Epidermal melanocyte (primary cell): ENCODE measurements around the gene RHOBTB3.
"Not testable (repeated sequence)": the region's sequence is repeated elsewhere in the genome, so short reads cannot be mapped to it uniquely, and the experiment has no call there.

Experiments used
- DNase-seq: peaks from one replicate; pipeline ENCODE4 v3.0.0; 2011; ENCODE audit warnings: low spot score; ENCODE audit not compliant: insufficient read length

RHOBTB3 gene

GRCh38 chr5:95798048-95798447 is 66.9 kb downstream of the RHOBTB3 start:
- no peak for DNase-seq

GRCh38 chr5:95798545-95798944 is 67.4 kb downstream of the RHOBTB3 start:
- no peak for DNase-seq

- no peak for DNase-seq
Observed at GRCh38 chr5:95799191-95799835, 68.2 kb downstream of the RHOBTB3 start.

- no peak for DNase-seq
Observed at GRCh38 chr5:95800553-95800952, 69.4 kb downstream of the RHOBTB3 start.

- no peak for DNase-seq
Observed at GRCh38 chr5:95801532-95801931, 70.4 kb downstream of the RHOBTB3 start.

- DNase-seq, result no peak
Observed at GRCh38 chr5:95801961-95802360, 70.8 kb downstream of the RHOBTB3 start.

- no peak for DNase-seq
Observed at GRCh38 chr5:95803271-95804148, 72.4 kb downstream of the RHOBTB3 start.

GRCh38 chr5:95804736-95805539 is 73.8 kb downstream of the RHOBTB3 start:
- no peak for DNase-seq

GRCh38 chr5:95806687-95807086 is 75.6 kb downstream of the RHOBTB3 start:
- no peak for DNase-seq

GRCh38 chr5:95808013-95808685 is 77.0 kb downstream of the RHOBTB3 start:
- no peak for DNase-seq

- peak; percentile 24 for DNase-seq
Observed at GRCh38 chr5:95808686-95809413, 77.7 kb downstream of the RHOBTB3 start.

GRCh38 chr5:95809414-95809960 is 78.4 kb downstream of the RHOBTB3 start:
- no peak for DNase-seq

GRCh38 chr5:95810305-95811125 is 79.4 kb downstream of the RHOBTB3 start:
- no peak for DNase-seq

- DNase-seq, result not testable (repeated sequence)
Observed at GRCh38 chr5:95811126-95811423, 79.9 kb downstream of the RHOBTB3 start.

- not testable (repeated sequence) for DNase-seq
Observed at GRCh38 chr5:95811461-95812073, 80.4 kb downstream of the RHOBTB3 start.

GRCh38 chr5:95812074-95812471 is 80.9 kb downstream of the RHOBTB3 start:
- DNase-seq, result no peak

GRCh38 chr5:95813035-95813434 is 81.9 kb downstream of the RHOBTB3 start:
- not testable (repeated sequence) for DNase-seq

GRCh38 chr5:95815155-95815729 is 84.1 kb downstream of the RHOBTB3 start:
- no peak for DNase-seq

- no peak for DNase-seq
Observed at GRCh38 chr5:95816341-95816740, 85.2 kb downstream of the RHOBTB3 start.
